ENCODE measurements around the gene CDKN2AIP. TPM values are rescaled to one million over a fixed set of nuclear protein-coding genes. Genes with fewer than 3 reads are reported as not detected.

CDKN2AIP gene
- total and polyA plus RNA-seq, 10 of the 15 experiments (the other 5 are each of a cell fraction or from before 2014, with no cell fraction given), result 6.0 to 22.7 (median 15.9) TPM

GRCh38 chr4:183434264-183434663 is 10.2 kb upstream of the CDKN2AIP start (continued):
- TF ChIP-seq ZBTB40 (IDR thresholded peaks at IDR 0.05; ENCODE audit: borderline replicate concordance) (no peak), BACH1 (IDR thresholded peaks at IDR 0.05; ENCODE audit: borderline replicate concordance) (no peak)

DNA sequence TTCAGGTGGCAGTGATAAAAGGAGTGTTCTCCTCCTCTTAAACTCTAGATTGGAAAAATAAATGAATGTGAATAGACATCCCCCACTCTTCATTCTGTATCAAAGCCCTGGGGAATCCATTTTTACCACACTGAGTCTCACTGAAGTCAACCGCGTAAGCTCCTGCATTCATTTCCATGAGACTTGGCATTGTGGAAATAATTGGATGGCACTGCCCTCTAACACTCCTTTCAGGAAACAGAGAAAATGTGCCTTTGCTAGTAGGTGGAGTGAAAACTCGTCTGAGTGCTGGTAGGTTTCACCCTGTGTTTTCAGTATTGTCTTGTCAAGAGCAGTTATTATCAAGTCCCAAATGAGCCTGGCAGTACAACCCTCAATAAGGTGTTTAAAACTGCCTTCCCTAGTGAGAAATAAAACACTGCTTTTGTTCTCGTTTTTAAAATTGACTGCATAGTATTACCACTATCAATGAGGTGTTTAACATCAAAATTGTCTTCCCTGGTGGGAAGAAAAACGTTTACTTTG is 9.7 kb upstream of the CDKN2AIP start:
- no peak overlapping the region for H3K4me3 ChIP-seq
- H3K4me2 ChIP-seq (ENCODE audit: control insufficient read depth, insufficient read depth), result no peak overlapping the region
- no peak overlapping the region for H2AFZ ChIP-seq (ENCODE audit: control insufficient read depth, low read depth, low read length)
- H3K9me3 ChIP-seq (replicated peaks; ENCODE audit: control insufficient read depth, insufficient read depth, low read length), result no peaks in the 10 kb centered on the region
- in situ Hi-C loops (cut with MboI) (no loop called here), intact Hi-C loops (cut with micrococcal nuclease; ENCODE audit: unreplicated experiment) (no loop called here)
- POLR2A ChIA-PET, result interaction anchor here (0.5 to 0.6 kb wide), 2 partner anchors 20 to 891 kb away, joined by 3 to 5 read pairs; no protein-coding TSS in a partner anchor
- ATAC-seq, result no peak
- H3K9ac ChIP-seq (ENCODE audit: control insufficient read depth, insufficient read depth, low read length), result no peak overlapping the region
- no TSS peak for BruUV-seq (replicated peaks)
- CTCF ChIA-PET, result no interaction called here
- RAD21 ChIA-PET (ENCODE audit: unreplicated experiment), result no interaction called here
- H3K36me3 ChIP-seq (ENCODE audit: control insufficient read depth in 2 of 2, insufficient read depth in 2 of 2, low read length in 1 of 2), result no peaks in the 10 kb centered on the region
- 15% methylated on average over 5 of the region's 5 CpGs for WGBS (ENCODE audit: insufficient coverage, insufficient replicate concordance, low lambda C conversion rate, missing lambda C conversion rate)
- no peaks in the 10 kb centered on the region for H4K20me1 ChIP-seq (ENCODE audit: control insufficient read depth, insufficient read depth)
- no peak for TF ChIP-seq CUX1 (IDR thresholded peaks at IDR 0.05; ENCODE audit: insufficient replicate concordance, low read depth, low read length)
- TF ChIP-seq, protein P1, sequence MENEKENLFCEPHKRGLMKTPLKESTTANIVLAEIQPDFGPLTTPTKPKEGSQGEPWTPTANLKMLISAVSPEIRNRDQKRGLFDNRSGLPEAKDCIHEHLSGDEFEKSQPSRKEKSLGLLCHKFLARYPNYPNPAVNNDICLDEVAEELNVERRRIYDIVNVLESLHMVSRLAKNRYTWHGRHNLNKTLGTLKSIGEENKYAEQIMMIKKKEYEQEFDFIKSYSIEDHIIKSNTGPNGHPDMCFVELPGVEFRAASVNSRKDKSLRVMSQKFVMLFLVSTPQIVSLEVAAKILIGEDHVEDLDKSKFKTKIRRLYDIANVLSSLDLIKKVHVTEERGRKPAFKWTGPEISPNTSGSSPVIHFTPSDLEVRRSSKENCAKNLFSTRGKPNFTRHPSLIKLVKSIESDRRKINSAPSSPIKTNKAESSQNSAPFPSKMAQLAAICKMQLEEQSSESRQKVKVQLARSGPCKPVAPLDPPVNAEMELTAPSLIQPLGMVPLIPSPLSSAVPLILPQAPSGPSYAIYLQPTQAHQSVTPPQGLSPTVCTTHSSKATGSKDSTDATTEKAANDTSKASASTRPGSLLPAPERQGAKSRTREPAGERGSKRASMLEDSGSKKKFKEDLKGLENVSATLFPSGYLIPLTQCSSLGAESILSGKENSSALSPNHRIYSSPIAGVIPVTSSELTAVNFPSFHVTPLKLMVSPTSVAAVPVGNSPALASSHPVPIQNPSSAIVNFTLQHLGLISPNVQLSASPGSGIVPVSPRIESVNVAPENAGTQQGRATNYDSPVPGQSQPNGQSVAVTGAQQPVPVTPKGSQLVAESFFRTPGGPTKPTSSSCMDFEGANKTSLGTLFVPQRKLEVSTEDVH (IDR thresholded peaks at IDR 0.05; ENCODE audit: low read depth, partially characterized antibody), result no peak
- no peak for DNase-seq (ENCODE audit: low read depth, low spot score)
- H3K4me1 ChIP-seq (ENCODE audit: control insufficient read depth, insufficient read depth, low read length), result no peaks in the 10 kb centered on the region
- H3K27ac ChIP-seq (ENCODE audit: control insufficient read depth, insufficient read depth), result no peak overlapping the region
- FAIRE-seq, result no peak
- SMC1A ChIA-PET (ENCODE audit: uncharacterized antibody, unreplicated experiment), result interaction anchor here (0.6 kb wide), 1 partner anchor 315 kb away, joined by 3 read pairs; no protein-coding TSS in a partner anchor
- no peaks in the 10 kb centered on the region for H3K79me2 ChIP-seq (ENCODE audit: control insufficient read depth, insufficient read depth, low read length)
- no peaks in the 10 kb centered on the region for H3K27me3 ChIP-seq (replicated peaks in 1 of 2; ENCODE audit: control insufficient read depth in 2 of 2, insufficient read depth in 2 of 2, low read length in 1 of 2)

All from GM12878 (cell line).